GM23338 (cell line): ENCODE results near the gene ANTXR1. TPM values are rescaled to one million over a fixed set of nuclear protein-coding genes. Genes with fewer than 3 reads are reported as not detected.

Experiments used
- ATAC-seq: fragments of 200-7000 bp; cut with Tn5 transposase; 3 replicates; pipeline ENCODE4 v1.9.1; 2020
- DNase-seq: peaks from one replicate; pipeline ENCODE4 v3.0.0-alpha.2; 2015; ENCODE audit warnings: low spot score
- H2AFZ ChIP-seq: fragments of 200-600 bp; sonication (generic); 2 replicates; pipeline ENCODE4 v1.8.0; 2016; ENCODE audit warnings: antibody characterized with exemption, mild to moderate bottlenecking, moderate library complexity
- H3F3A ChIP-seq: fragments of 200-600 bp; sonication (generic); replicated peaks from 2 replicates; pipeline ENCODE4 v1.8.0; 2017; ENCODE audit warnings: antibody characterized with exemption, mixed run types, low read depth
- H3K27ac ChIP-seq: fragments of 200-600 bp; sonication (generic); 2 replicates; pipeline ENCODE4 v1.6.1; 2016; ENCODE audit warnings: low read depth
- H3K27me3 ChIP-seq: fragments of 200-600 bp; sonication (generic); 2 replicates; pipeline ENCODE4 v1.8.0; 2016; ENCODE audit warnings: mild to moderate bottlenecking, mixed run types, moderate library complexity; ENCODE audit not compliant: insufficient read depth
- H3K36me3 ChIP-seq: fragments of 200-600 bp; sonication (generic); 2 replicates; pipeline ENCODE4 v1.8.0; 2016; ENCODE audit warnings: mild to moderate bottlenecking; ENCODE audit not compliant: insufficient read depth
- H3K4me1 ChIP-seq: fragments of 200-600 bp; sonication (generic); 2 replicates; pipeline ENCODE4 v1.8.0; 2016; ENCODE audit warnings: mild to moderate bottlenecking, moderate library complexity; ENCODE audit not compliant: insufficient read depth
- H3K4me2 ChIP-seq: fragments of 200-600 bp; sonication (generic); 2 replicates; pipeline ENCODE4 v1.7.1; 2017; ENCODE audit warnings: mixed run types
- H3K4me3 ChIP-seq: fragments of 200-600 bp; sonication (generic); 2 replicates; pipeline ENCODE4 v1.6.1; 2016; ENCODE audit warnings: mixed run types
- H3K79me2 ChIP-seq: fragments of 200-600 bp; sonication (generic); replicated peaks from 2 replicates; pipeline ENCODE4 v1.8.0; 2017; ENCODE audit warnings: mild to moderate bottlenecking; ENCODE audit not compliant: insufficient read depth
- H3K9me2 ChIP-seq: fragments of 200-600 bp; sonication (generic); 2 replicates; pipeline ENCODE4 v1.8.0; 2017; ENCODE audit not compliant: insufficient read depth
- H4K20me1 ChIP-seq: fragments of 200-600 bp; sonication (generic); replicated peaks from 2 replicates; pipeline ENCODE4 v1.8.0; 2017; ENCODE audit warnings: mild to moderate bottlenecking; ENCODE audit not compliant: insufficient read depth
- H3K27ac Mint-ChIP-seq: 2 replicates; pipeline ENCODE4 v1.8.0; 2020; ENCODE audit warnings: inconsistent platforms, mild to moderate bottlenecking, moderate library complexity, mixed read lengths
- H3K27me3 Mint-ChIP-seq: 3 replicates; pipeline ENCODE4 v1.8.0; 2022; ENCODE audit warnings: low read depth, mild to moderate bottlenecking, moderate library complexity, mixed read lengths, inconsistent platforms; ENCODE audit not compliant: insufficient read depth, poor library complexity
- H3K36me3 Mint-ChIP-seq: 3 replicates; pipeline ENCODE4 v1.8.0; 2021; ENCODE audit warnings: low read depth, mild to moderate bottlenecking, inconsistent platforms, moderate library complexity, mixed read lengths
- H3K4me1 Mint-ChIP-seq: 3 replicates; pipeline ENCODE4 v1.8.0; 2020; ENCODE audit warnings: mild to moderate bottlenecking, inconsistent platforms, mixed read lengths
- H3K4me3 Mint-ChIP-seq: 3 replicates; pipeline ENCODE4 v1.8.0; 2021; ENCODE audit warnings: moderate library complexity, mild to moderate bottlenecking, inconsistent platforms, mixed read lengths
- H3K9me3 Mint-ChIP-seq: 3 replicates; pipeline ENCODE4 v1.8.0; 2020; ENCODE audit warnings: moderate library complexity, mild to moderate bottlenecking, inconsistent platforms, mixed read lengths
- CREB1 ChIP-seq: fragments of 250-450 bp; sonication (Bioruptor Pico); IDR thresholded peaks from 2 replicates; pipeline ENCODE4 v1.5.0; 2020; ENCODE audit warnings: low read depth, mild to moderate bottlenecking, moderate library complexity
- CTCF ChIP-seq, 2 experiments: fragments of 200-600 bp in 1 of 2; sonication (generic) in 1 of 2; conservative IDR thresholded peaks; 2 replicates each; pipeline versions ENCODE4 v1.5.1 to v1.6.1; 2016 to 2017; ENCODE audit warnings: antibody characterized with exemption in 2 of 2, low read depth in 2 of 2, mild to moderate bottlenecking in 2 of 2, moderate library complexity in 1 of 2
- ETS1 ChIP-seq: IDR thresholded peaks from 2 replicates; pipeline ENCODE4 v1.6.1; 2016; ENCODE audit warnings: antibody characterized with exemption
- EZH2phosphoT487 ChIP-seq: fragments of 200-600 bp; sonication (generic); IDR thresholded peaks from one replicate; pipeline ENCODE4 v1.8.1; 2018; ENCODE audit warnings: antibody characterized with exemption; ENCODE audit not compliant: unreplicated experiment
- NANOG ChIP-seq: IDR thresholded peaks from 2 replicates; pipeline ENCODE4 v1.6.1; 2016; ENCODE audit warnings: antibody characterized with exemption, borderline replicate concordance
- POLR2AphosphoS5 ChIP-seq: IDR thresholded peaks from 2 replicates; pipeline ENCODE4 v1.6.1; 2016; ENCODE audit warnings: antibody characterized with exemption, low read depth
- STAT1 ChIP-seq: IDR thresholded peaks from one replicate; pipeline ENCODE4 v1.6.1; 2016; ENCODE audit warnings: antibody characterized with exemption; ENCODE audit not compliant: unreplicated experiment
- ZNF114 ChIP-seq: fragments of 250-450 bp; sonication (Bioruptor Pico); IDR thresholded peaks from 2 replicates; pipeline ENCODE4 v1.5.0; 2020; ENCODE audit warnings: mild to moderate bottlenecking, moderate library complexity
- ZNF331 ChIP-seq: fragments of 250-450 bp; sonication (Bioruptor Pico); IDR thresholded peaks from 2 replicates; pipeline ENCODE4 v1.5.0; 2020; ENCODE audit warnings: low read depth, mild to moderate bottlenecking, moderate library complexity
- ZNF462 ChIP-seq: fragments of 250-450 bp; sonication (Bioruptor Pico); IDR thresholded peaks from 2 replicates; pipeline ENCODE4 v1.5.0; 2020; ENCODE audit warnings: mild to moderate bottlenecking, moderate library complexity
- polyA plus RNA-seq: library from polyadenylated mRNA; unstranded; fragments of >200 nt; fragmentation: Nextera tagmentation; extraction: Ambion mirVana; gene quantifications from 2 replicates; pipeline ENCODE4 v1.2.1, GENCODE V29; 2016
- total RNA-seq: library from RNA; depleted of rRNA; stranded (reverse); fragments of >200 nt; shearing (Covaris generic); gene quantifications from 2 replicates; pipeline ENCODE4 v1.2.3, GENCODE V29; 2014

Gene ANTXR1
- total and polyA plus RNA-seq, 2 experiments from 2014 or later: 16.1 to 23.1 TPM

- H3K27me3 ChIP-seq: no peaks in the 10 kb centered on the region
- H3K4me2 ChIP-seq: no peak overlapping the region
- no peaks in the 10 kb centered on the region for H3K79me2 ChIP-seq
- no peaks in the 10 kb centered on the region for H3K9me2 ChIP-seq
- no peak for ATAC-seq
- Mint-ChIP-seq H3K4me1 (no peaks in the 10 kb centered on the region), H3K36me3 (peaks cover 2% of the 10 kb centered on the region; the same call in 2 of the 3 replicates), H3K9me3 (no peaks in the 10 kb centered on the region), H3K27me3 (no peaks in the 10 kb centered on the region), H3K27ac (no peak overlapping the region), H3K4me3 (no peak overlapping the region)
- no peak for DNase-seq
- H2AFZ ChIP-seq: no peak overlapping the region
- no peaks in the 10 kb centered on the region for H3K4me1 ChIP-seq
- no peak overlapping the region for H3K4me3 ChIP-seq
- TF ChIP-seq CTCF (conservative IDR thresholded peaks at IDR 0.05; ENCODE audit: low read depth in 2 of 2) (0 out of 4 replicates have a peak, but pooled peaks of 1 of the 2 experiments have one; percentile 0), ZNF462 (CRISPR knock-in tag) (no peak)
- no peaks in the 10 kb centered on the region for H3F3A ChIP-seq
- H3K36me3 ChIP-seq: no peaks in the 10 kb centered on the region; the same call in 1 of the 2 replicates
- H3K27ac ChIP-seq: no peak overlapping the region
- no peaks in the 10 kb centered on the region for H4K20me1 ChIP-seq
Observed at GRCh38 chr2:69131452-69131851, 118.5 kb downstream of the ANTXR1 start.

- H3K27ac ChIP-seq: no peak overlapping the region
- no peaks in the 10 kb centered on the region; the same call in 2 of the 3 replicates for H3K36me3 Mint-ChIP-seq
- H3K4me3 Mint-ChIP-seq: no peak overlapping the region
- ATAC-seq (no peak), DNase-seq (no peak)
- no peak overlapping the region for H2AFZ ChIP-seq
- no peaks in the 10 kb centered on the region for H3K4me1 Mint-ChIP-seq
- H3K36me3 ChIP-seq: no peaks in the 10 kb centered on the region; the same call in 1 of the 2 replicates
- H3K79me2 ChIP-seq: no peaks in the 10 kb centered on the region
- no peak overlapping the region for H3K4me2 ChIP-seq
- no peaks in the 10 kb centered on the region for H4K20me1 ChIP-seq
- no peaks in the 10 kb centered on the region for H3K27me3 ChIP-seq
- H3F3A ChIP-seq: no peaks in the 10 kb centered on the region
- H3K4me1 ChIP-seq: no peaks in the 10 kb centered on the region
- no peak overlapping the region for H3K4me3 ChIP-seq
- no peaks in the 10 kb centered on the region for H3K9me2 ChIP-seq
- no peaks in the 10 kb centered on the region for H3K27me3 Mint-ChIP-seq
- no peak overlapping the region for H3K27ac Mint-ChIP-seq
- no peaks in the 10 kb centered on the region for H3K9me3 Mint-ChIP-seq
- TF ChIP-seq POLR2AphosphoS5 (no peak), ETS1 (no peak), NANOG (no peak), ZNF114 (no peak), ZNF331 (CRISPR knock-in tag) (no peak), CREB1 (no peak), STAT1 (no peak), EZH2phosphoT487 (no peak)
Observed at GRCh38 chr2:69131983-69132675, 119.2 kb downstream of the ANTXR1 start.
